Testis (tissue), 3 donors: ENCODE results near the gene TLE6. TPM values are rescaled to one million over a fixed set of nuclear protein-coding genes. Genes with fewer than 3 reads are reported as not detected.
A peak's percentile ranks its signal among the peaks of the same experiment; 100 is the strongest.

Source experiments
- DNase-seq: peaks from one replicate; pipeline ENCODE4 v3.0.0-alpha.2; 2019
- H3K27ac ChIP-seq, 2 donors: fragments of 200-600 bp; sonication (generic); one replicate each; pipeline ENCODE4 v1.5.1; 2019
- H3K27me3 ChIP-seq: fragments of 200-600 bp; sonication (generic); one replicate; pipeline ENCODE4 v1.5.1; 2019
- H3K36me3 ChIP-seq: fragments of 200-600 bp; sonication (generic); one replicate; pipeline ENCODE4 v1.5.1; 2017; ENCODE audit warnings: low read depth; ENCODE audit errors: missing control alignments
- H3K4me1 ChIP-seq: fragments of 200-600 bp; sonication (generic); one replicate; pipeline ENCODE4 v1.5.1; 2019
- H3K4me3 ChIP-seq, 2 donors: fragments of 200-600 bp; sonication (generic); one replicate each; pipeline ENCODE4 v1.5.1; 2017 to 2019
- H3K9me3 ChIP-seq: fragments of 200-600 bp; sonication (generic); one replicate; pipeline ENCODE4 v1.5.1; 2017
- POLR2A ChIP-seq: fragments of 450-650 bp; IDR thresholded peaks from one replicate; pipeline ENCODE4 v1.6.1; 2017; ENCODE audit warnings: antibody characterized with exemption, mild to moderate bottlenecking, moderate library complexity
- WGBS, 2 donors: methylation state at CpG; one replicate each; pipeline ENCODE4 v1.1.5; 2018; 5-methylcytosine and 5-hydroxymethylcytosine counted together
- intact Hi-C: fragments of 100-400 bp; cut with DNase I; formaldehyde crosslinking; loops from one replicate; pipeline ENCODE4 v1.15.1; 2023; ENCODE audit warnings: low total_unique reads
- polyA plus RNA-seq: library from polyadenylated mRNA; stranded (reverse); fragments of 350-450 nt; fragmentation: Illumina TruSeq; extraction: RNeasy Lipid Tissue Mini Kit (QIAGEN cat#74804); gene quantifications from one replicate; pipeline ENCODE4 v1.2.3, GENCODE V29; 2014; ENCODE audit warnings: low read depth, low replicate concordance; ENCODE audit not compliant: insufficient read depth
- total RNA-seq, 2 donors: library from RNA; depleted of rRNA; stranded (reverse); fragments of >200 nt; gene quantifications; one replicate each; pipeline ENCODE4 v1.2.3, GENCODE V29; 2016
- TF ChIP-seq, protein P1 (sequence below), 3 experiments: fragments of 450-650 bp in 2 of 3; fragments of 200-600 bp in 1 of 3; sonication (generic) in 1 of 3; IDR thresholded peaks; one replicate each; pipeline ENCODE4 v1.5.1; 2016 to 2019; ENCODE audit warnings: antibody characterized with exemption in 3 of 3, mild to moderate bottlenecking in 2 of 3, moderate library complexity in 1 of 3

Gene TLE6
- total and polyA plus RNA-seq, 3 donors from 2014 or later, result 8.1 to 12.5 (median 9.1) TPM

DNA sequence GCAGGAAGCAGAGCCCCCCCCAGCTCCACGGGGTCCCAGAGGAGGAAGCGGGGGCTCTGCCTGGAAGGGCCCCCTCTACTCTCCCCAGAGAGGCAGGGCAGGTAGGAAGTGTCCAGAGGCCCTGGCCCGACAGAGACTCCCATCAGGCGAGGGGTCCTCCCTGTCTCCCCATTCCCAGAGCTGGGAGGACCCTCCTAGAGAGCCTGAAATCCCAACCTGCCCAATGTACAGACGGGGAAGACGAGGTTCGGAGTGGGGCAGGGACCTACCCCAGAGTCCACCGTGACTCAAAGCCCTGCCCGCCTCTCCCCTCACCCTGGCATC is 50.6 kb downstream of the TLE6 start:
- Histone ChIP-seq H3K36me3 (no peaks in the 10 kb centered on the region), H3K27ac (no peak overlapping the region), H3K27me3 (no peaks in the 10 kb centered on the region), H3K4me1 (peaks cover 12% of the 10 kb centered on the region), H3K4me3 (peak overlapping the region in 1 of 2 donors; percentile 69), H3K9me3 (no peaks in the 10 kb centered on the region)
- TF ChIP-seq, protein P1, sequence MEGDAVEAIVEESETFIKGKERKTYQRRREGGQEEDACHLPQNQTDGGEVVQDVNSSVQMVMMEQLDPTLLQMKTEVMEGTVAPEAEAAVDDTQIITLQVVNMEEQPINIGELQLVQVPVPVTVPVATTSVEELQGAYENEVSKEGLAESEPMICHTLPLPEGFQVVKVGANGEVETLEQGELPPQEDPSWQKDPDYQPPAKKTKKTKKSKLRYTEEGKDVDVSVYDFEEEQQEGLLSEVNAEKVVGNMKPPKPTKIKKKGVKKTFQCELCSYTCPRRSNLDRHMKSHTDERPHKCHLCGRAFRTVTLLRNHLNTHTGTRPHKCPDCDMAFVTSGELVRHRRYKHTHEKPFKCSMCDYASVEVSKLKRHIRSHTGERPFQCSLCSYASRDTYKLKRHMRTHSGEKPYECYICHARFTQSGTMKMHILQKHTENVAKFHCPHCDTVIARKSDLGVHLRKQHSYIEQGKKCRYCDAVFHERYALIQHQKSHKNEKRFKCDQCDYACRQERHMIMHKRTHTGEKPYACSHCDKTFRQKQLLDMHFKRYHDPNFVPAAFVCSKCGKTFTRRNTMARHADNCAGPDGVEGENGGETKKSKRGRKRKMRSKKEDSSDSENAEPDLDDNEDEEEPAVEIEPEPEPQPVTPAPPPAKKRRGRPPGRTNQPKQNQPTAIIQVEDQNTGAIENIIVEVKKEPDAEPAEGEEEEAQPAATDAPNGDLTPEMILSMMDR (IDR thresholded peaks at IDR 0.05), result no peak
- no peak for TF ChIP-seq POLR2A
- WGBS, 2 donors, result 47 to 65% methylated on average over 5 to 8 of the region's 9 CpGs
- intact Hi-C loops, result no loop called here
- no peak for DNase-seq

DNA sequence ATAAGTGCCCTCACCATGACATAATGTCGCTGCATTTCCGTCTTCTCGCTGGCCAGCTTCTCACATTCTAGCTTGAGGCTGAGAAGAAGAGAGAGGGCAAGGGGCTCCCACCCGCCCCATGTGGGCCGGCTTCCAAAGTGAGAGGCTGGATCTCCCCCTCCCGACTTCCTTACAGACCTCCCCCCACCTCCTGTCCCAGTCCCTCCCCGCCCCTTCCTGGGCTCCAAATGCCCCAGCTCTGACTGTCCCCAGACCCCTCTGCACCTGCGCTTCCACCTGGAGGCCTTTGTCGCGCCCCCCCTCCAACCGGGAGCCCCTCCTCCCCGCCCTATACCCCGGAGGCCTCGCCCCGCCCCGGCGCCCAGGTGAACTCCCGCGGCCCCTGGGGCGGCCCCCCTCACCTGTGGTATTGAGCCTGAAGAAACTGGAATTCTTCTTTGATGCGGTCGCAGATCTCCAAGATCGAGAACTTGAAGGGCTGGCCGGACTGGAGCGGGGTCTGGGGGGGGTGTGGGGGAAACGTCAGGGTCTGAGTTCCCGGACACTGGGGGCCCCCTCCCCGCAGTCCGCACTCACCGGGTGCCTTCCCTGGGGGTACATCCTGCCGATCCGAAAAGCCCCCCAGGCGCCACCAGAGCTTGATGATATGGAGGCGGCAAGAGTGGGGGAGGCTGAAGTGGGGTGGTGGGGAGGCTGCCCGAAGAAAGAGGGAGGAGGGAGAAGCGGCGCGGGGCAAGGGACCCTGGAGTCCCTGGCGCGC is 51.1 kb downstream of the TLE6 start:
- DNase-seq, result no peak
- Histone ChIP-seq H3K4me3 (peak overlapping the region; percentile 58 to 69), H3K27ac (peak overlapping the region; percentile 1 to 66), H3K36me3 (no peaks in the 10 kb centered on the region), H3K27me3 (no peaks in the 10 kb centered on the region), H3K4me1 (peaks cover 12% of the 10 kb centered on the region), H3K9me3 (no peaks in the 10 kb centered on the region)
- TF ChIP-seq POLR2A, result no peak
- TF ChIP-seq, protein P1 (IDR thresholded peaks at IDR 0.05), result no peak
- WGBS, 2 donors, result 10 to 18% methylated on average over 24 to 38 of the region's 40 CpGs
- intact Hi-C loops, result no loop called here

DNA sequence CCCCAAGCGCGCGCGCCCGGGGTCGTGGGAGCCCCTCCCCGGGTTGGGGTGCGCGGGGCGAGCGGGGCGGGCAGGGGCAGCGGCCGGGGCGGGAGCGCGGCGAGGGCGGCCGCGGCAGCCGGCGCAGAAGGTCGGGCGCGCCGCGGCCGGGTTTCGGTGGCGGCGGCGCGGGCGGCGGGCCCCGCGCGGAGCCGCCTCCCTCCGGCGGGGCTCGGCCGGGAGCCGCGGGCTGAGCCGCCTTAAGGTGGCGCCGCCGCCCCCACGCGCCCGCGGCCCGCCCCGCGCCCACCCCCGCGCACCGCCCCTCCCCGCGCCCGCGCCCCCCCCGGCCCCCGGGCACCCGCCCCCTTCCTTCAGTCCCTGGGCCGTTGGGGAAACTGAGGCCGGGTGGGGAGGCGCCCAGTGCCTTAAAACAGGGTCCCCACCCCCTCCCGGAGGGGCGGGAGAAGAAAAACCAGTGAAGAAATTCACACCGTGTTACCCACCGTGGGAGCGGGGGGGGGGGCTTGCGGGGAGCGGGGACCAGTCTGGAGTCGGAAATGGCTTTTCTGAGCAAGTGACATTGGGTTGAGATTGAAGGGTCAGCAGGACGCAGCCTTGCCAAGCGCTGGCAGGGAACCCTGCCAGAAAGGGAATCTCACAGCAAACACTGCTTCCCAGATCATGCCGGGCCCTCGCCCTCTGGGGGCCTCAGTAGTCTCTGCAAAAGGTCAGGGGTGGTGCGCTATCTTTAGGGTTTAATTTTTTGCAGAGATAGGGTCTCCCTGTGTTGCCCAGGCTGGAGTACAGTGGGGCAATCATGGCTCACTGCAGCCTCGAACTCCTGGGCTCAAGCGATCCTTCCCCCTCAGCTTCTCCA is 51.9 kb downstream of the TLE6 start, which contains the start of gene TLE2:
TSS of gene TLE2 (minus strand) at position 216 of the 859 bp plus-strand sequence. CDS start 376 bp downstream, outside the sequence.
- no peaks in the 10 kb centered on the region for H3K36me3 ChIP-seq
- peak within 1 kb of the TSS; percentile 1 to 66 for H3K27ac ChIP-seq
- H3K27me3 ChIP-seq, result no peaks in the 10 kb centered on the region
- WGBS, 2 donors, result 11 to 26% methylated on average over 4 to 18 of the region's 85 CpGs
- DNase-seq, result no peak
- H3K4me1 ChIP-seq, result peaks cover 15% of the 10 kb centered on the region
- no peaks in the 10 kb centered on the region for H3K9me3 ChIP-seq
- peak within 1 kb of the TSS; percentile 58 to 69 for H3K4me3 ChIP-seq
- no peak for TF ChIP-seq POLR2A
- TF ChIP-seq, protein P1 (IDR thresholded peaks at IDR 0.05), result no peak
- intact Hi-C loops, result no loop called here

DNA sequence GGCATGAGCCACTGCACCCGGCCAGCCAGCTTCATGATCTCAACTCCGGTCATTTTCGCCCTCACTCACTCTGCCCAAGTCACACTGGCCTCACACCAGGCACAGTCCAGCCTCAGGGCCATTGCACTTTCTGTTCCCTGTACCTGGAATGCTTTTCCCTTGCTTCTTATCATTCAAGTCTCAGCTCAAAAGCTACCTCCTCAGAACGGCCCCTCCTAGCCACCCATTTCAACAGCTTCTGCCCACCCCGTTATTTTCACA is 54.2 kb downstream of the TLE6 start:
- intact Hi-C loops, result loop anchor here (10.0 kb wide), 1 partner anchor 57 kb away; the partner anchor contains the start of gene TLE6
- H3K36me3 ChIP-seq, result no peaks in the 10 kb centered on the region
- no peak for DNase-seq
- 76 to 79% methylated on average over 5 of the region's 5 CpGs for WGBS, 2 donors
- no peaks in the 10 kb centered on the region for H3K9me3 ChIP-seq
- no peaks in the 10 kb centered on the region for H3K27me3 ChIP-seq
- H3K4me3 ChIP-seq, result no peak overlapping the region
- peaks cover 28% of the 10 kb centered on the region for H3K4me1 ChIP-seq
- no peak overlapping the region for H3K27ac ChIP-seq
- no peak for TF ChIP-seq POLR2A
- TF ChIP-seq, protein P1 (IDR thresholded peaks at IDR 0.05), result no peak
